ENCODE results near the gene FYN.
A peak's percentile ranks its signal among the peaks of the same experiment; 100 is the strongest.

The FYN gene

GRCh38 chr6:111674413-111674812 is 198.8 kb downstream of the FYN start:
- H3K27me3 ChIP-seq (ENCODE audit: insufficient read depth, low read depth, severe bottlenecking), result no peaks in the 10 kb centered on the region
- H3K4me3 ChIP-seq (ENCODE audit: low read depth, low read length), result no peak overlapping the region
- H3K36me3 ChIP-seq, result no peaks in the 10 kb centered on the region
- peak overlapping the region; percentile 52 for H3K27ac ChIP-seq
- no peaks in the 10 kb centered on the region for H3K9me3 ChIP-seq (ENCODE audit: severe bottlenecking)
- DNase-seq, result no peak
- no peak for TF ChIP-seq CTCF (IDR thresholded peaks at IDR 0.05; ENCODE audit: low read depth, low read length)

- no peaks in the 10 kb centered on the region for H3K36me3 ChIP-seq
- no peak for TF ChIP-seq CTCF (IDR thresholded peaks at IDR 0.05; ENCODE audit: low read depth, low read length)
- no peaks in the 10 kb centered on the region for H3K27me3 ChIP-seq (ENCODE audit: insufficient read depth, low read depth, severe bottlenecking)
- no peak overlapping the region; the same call in 1 of the 2 replicates for H3K4me3 ChIP-seq (ENCODE audit: low read depth, low read length)
- no peaks in the 10 kb centered on the region for H3K9me3 ChIP-seq (ENCODE audit: severe bottlenecking)
- peak; percentile 17 for DNase-seq
- peak overlapping the region; percentile 52 for H3K27ac ChIP-seq
Observed at GRCh38 chr6:111673937-111674336, 199.3 kb downstream of the FYN start.

GRCh38 chr6:111673532-111673931 is 199.7 kb downstream of the FYN start:
- DNase-seq, result no peak
- Histone ChIP-seq H3K27ac (peak overlapping the region; percentile 52), H3K27me3 (ENCODE audit: insufficient read depth, low read depth, severe bottlenecking) (no peaks in the 10 kb centered on the region), H3K9me3 (ENCODE audit: severe bottlenecking) (no peaks in the 10 kb centered on the region), H3K4me3 (ENCODE audit: low read depth, low read length) (peak overlapping the region; percentile 8), H3K36me3 (no peaks in the 10 kb centered on the region)
- no peak for TF ChIP-seq CTCF (IDR thresholded peaks at IDR 0.05; ENCODE audit: low read depth, low read length)

- H3K36me3 ChIP-seq, result no peaks in the 10 kb centered on the region
Observed at GRCh38 chr6:111672761-111673450, 200.3 kb downstream of the FYN start.

GRCh38 chr6:111669326-111669725 is 203.9 kb downstream of the FYN start:
- Histone ChIP-seq H3K36me3 (no peaks in the 10 kb centered on the region), H3K27me3 (ENCODE audit: insufficient read depth, low read depth, severe bottlenecking) (no peaks in the 10 kb centered on the region)
- DNase-seq, result no peak

More at GRCh38 chr6:111672761-111673450, 200.3 kb downstream of the FYN start:
- Histone ChIP-seq H3K27ac (peak overlapping the region; percentile 52; the same call in 1 of the 2 replicates), H3K27me3 (ENCODE audit: insufficient read depth, low read depth, severe bottlenecking) (no peaks in the 10 kb centered on the region), H3K4me3 (ENCODE audit: low read depth, low read length) (peak overlapping the region; percentile 8), H3K9me3 (ENCODE audit: severe bottlenecking) (no peaks in the 10 kb centered on the region)
- DNase-seq, result peak; percentile 24
- TF ChIP-seq CTCF (IDR thresholded peaks at IDR 0.05; ENCODE audit: low read depth, low read length), result no peak

More at GRCh38 chr6:111669326-111669725, 203.9 kb downstream of the FYN start:
- no peaks in the 10 kb centered on the region for H3K9me3 ChIP-seq (ENCODE audit: severe bottlenecking)
- H3K27ac ChIP-seq, result no peak overlapping the region
- H3K4me3 ChIP-seq (ENCODE audit: low read depth, low read length), result no peak overlapping the region
- TF ChIP-seq CTCF (IDR thresholded peaks at IDR 0.05; ENCODE audit: low read depth, low read length), result no peak
